Measurements from ENCODE around the gene AACS.
A peak's percentile ranks its signal among the peaks of the same experiment; 100 is the strongest.
"Not testable (repeated sequence)": the region's sequence is repeated elsewhere in the genome, so short reads cannot be mapped to it uniquely, and the experiment has no call there.

Gene AACS

GRCh38 chr12:125065021-125065918, at the start of gene AACS:
TSS of gene AACS (plus strand) at chr12:125065435. CDS start at chr12:125065585, 150 bp downstream.
- DNase-seq (ENCODE audit: low read depth): peak; percentile 76

GRCh38 chr12:125015680-125016310, 49.4 kb upstream of the AACS start:
- no peak for DNase-seq (ENCODE audit: low read depth)

GRCh38 chr12:125017801-125018200, 47.4 kb upstream of the AACS start:
- DNase-seq (ENCODE audit: low read depth): no peak

- no peak for DNase-seq (ENCODE audit: low read depth)
These were observed 46.9 kb upstream of the AACS start for GRCh38 chr12:125018356-125018755.

GRCh38 chr12:125021096-125021495, 44.1 kb upstream of the AACS start:
- DNase-seq (ENCODE audit: low read depth): no peak

- DNase-seq (ENCODE audit: low read depth): no peak
These were observed 43.5 kb upstream of the AACS start for GRCh38 chr12:125021771-125022170.

GRCh38 chr12:125023065-125023464, 42.2 kb upstream of the AACS start:
- no peak for DNase-seq (ENCODE audit: low read depth)

- DNase-seq (ENCODE audit: low read depth): no peak
These were observed 40.2 kb upstream of the AACS start for GRCh38 chr12:125024949-125025563.

GRCh38 chr12:125025606-125026235, 39.5 kb upstream of the AACS start:
- no peak for DNase-seq (ENCODE audit: low read depth)

- DNase-seq (ENCODE audit: low read depth): no peak
These were observed 37.1 kb upstream of the AACS start for GRCh38 chr12:125028106-125028505.

GRCh38 chr12:125029761-125030358, 35.4 kb upstream of the AACS start:
- DNase-seq (ENCODE audit: low read depth): peak; percentile 26

GRCh38 chr12:125031471-125031870, 33.8 kb upstream of the AACS start:
- not testable (repeated sequence) for DNase-seq (ENCODE audit: low read depth)

GRCh38 chr12:125032466-125033152, 32.6 kb upstream of the AACS start:
- no peak for DNase-seq (ENCODE audit: low read depth)

- no peak for DNase-seq (ENCODE audit: low read depth)
These were observed 31.9 kb upstream of the AACS start for GRCh38 chr12:125033288-125033687.

- DNase-seq (ENCODE audit: low read depth): no peak
These were observed 26.1 kb upstream of the AACS start for GRCh38 chr12:125038976-125039625.

- DNase-seq (ENCODE audit: low read depth): no peak
These were observed 16.2 kb upstream of the AACS start for GRCh38 chr12:125049093-125049458.

GRCh38 chr12:125050446-125050845, 14.8 kb upstream of the AACS start:
- no peak for DNase-seq (ENCODE audit: low read depth)

- no peak for DNase-seq (ENCODE audit: low read depth)
These were observed 14.4 kb upstream of the AACS start for GRCh38 chr12:125050868-125051267.

GRCh38 chr12:125053821-125054220, 11.4 kb upstream of the AACS start:
- no peak for DNase-seq (ENCODE audit: low read depth)

GRCh38 chr12:125055591-125055990, 9.6 kb upstream of the AACS start:
- no peak for DNase-seq (ENCODE audit: low read depth)

GRCh38 chr12:125056306-125056705, 8.9 kb upstream of the AACS start:
- DNase-seq (ENCODE audit: low read depth): no peak
